Epithelial cell of alveolus of lung (primary cell): Measurements from ENCODE around the gene SEC11C. TPM values are rescaled to one million over a fixed set of nuclear protein-coding genes. Genes with fewer than 3 reads are reported as not detected.

Source experiments
- total RNA-seq: library from RNA; depleted of rRNA; stranded (reverse); fragments of >200 nt; gene quantifications from 2 replicates; pipeline ENCODE4 v1.2.1, GENCODE V29; 2015

SEC11C gene
- 12.9 and 13.7 TPM in 2 replicates for total RNA-seq

GRCh38 chr18:59139615-59140301 is at the start of gene SEC11C:
Gene SEC11C (plus strand): TSS chr18:59139884. CDS start chr18:59139949, 65 bp downstream.

Other genes starting within 250 kb of the SEC11C start
- not detected in 2 replicates for gene GRP, start 80.3 kb downstream of the SEC11C start, total RNA-seq
- gene RAX, start 133.6 kb downstream of the SEC11C start, total RNA-seq = not detected in 2 replicates
- not detected in 2 replicates for gene CPLX4, start 178.8 kb downstream of the SEC11C start, total RNA-seq
- gene LMAN1, start 219.4 kb downstream of the SEC11C start, total RNA-seq = 184 and 231 TPM in 2 replicates